AG04450 (cell line): ENCODE measurements around the gene TJAP1. TPM values are rescaled to one million over a fixed set of nuclear protein-coding genes. Genes with fewer than 3 reads are reported as not detected.

Experiments
- CTCF ChIA-PET: fragments of 300-600, 350-600 bp; formaldehyde crosslinking; extraction: SDS; loops from one replicate; lab custom pipeline; 2022; ENCODE audit warnings: antibody characterized with exemption, inconsistent platforms; lab: Charles Lee
- POLR2A ChIA-PET: fragments of 350-600 bp; formaldehyde crosslinking; extraction: SDS; loops from one replicate; lab custom pipeline; 2021; ENCODE audit warnings: antibody characterized with exemption, inconsistent platforms; lab: Yijun Ruan, JAX
- DNase-seq: peaks from one replicate; pipeline ENCODE4 v3.0.0-alpha.2; 2011; ENCODE audit warnings: low read depth, low spot score
- H3K27ac ChIP-seq: one replicate; pipeline ENCODE4 v1.5.1; 2012; ENCODE audit warnings: low read depth, low read length, control low read depth
- H3K27me3 ChIP-seq: one replicate; pipeline ENCODE4 v1.6.0; 2012; ENCODE audit warnings: low read length; ENCODE audit not compliant: control insufficient read depth, insufficient read depth
- H3K4me3 ChIP-seq: 2 replicates; pipeline ENCODE4 v1.5.1; 2011; ENCODE audit warnings: mild to moderate bottlenecking, low read depth, low read length, control low read depth
- H3K9me3 ChIP-seq: 2 replicates; pipeline ENCODE4 v1.5.1; 2012; ENCODE audit warnings: low read length; ENCODE audit not compliant: control insufficient read depth, insufficient read depth
- CTCF ChIP-seq: IDR thresholded peaks from 2 replicates; pipeline ENCODE4 v1.5.1; 2011; ENCODE audit warnings: low read depth, low read length, control low read depth, inconsistent platforms
- polyA plus RNA-seq: library from polyadenylated mRNA; depleted of rRNA; stranded (reverse); fragments of >200 nt; gene quantifications from 2 replicates; pipeline ENCODE4 v1.2.3, GENCODE V29; 2011

TJAP1 gene
- polyA plus RNA-seq, 1 experiment: 20.4 TPM

- Histone ChIP-seq H3K4me3 (no peak overlapping the region), H3K27me3 (no peaks in the 10 kb centered on the region), H3K9me3 (no peaks in the 10 kb centered on the region), H3K27ac (no peak overlapping the region)
- no peak for TF ChIP-seq CTCF
- ChIA-PET CTCF (no interaction called here), POLR2A (no interaction called here)
- no peak for DNase-seq
Observed at GRCh38 chr6:43472515-43472914, 4.9 kb upstream of the TJAP1 start.

- TF ChIP-seq CTCF: no peak
- ChIA-PET POLR2A (no interaction called here), CTCF (no interaction called here)
- no peak for DNase-seq
- no peaks in the 10 kb centered on the region for H3K9me3 ChIP-seq
- H3K27ac ChIP-seq: no peak overlapping the region
- H3K4me3 ChIP-seq: no peak overlapping the region
- no peaks in the 10 kb centered on the region for H3K27me3 ChIP-seq
Observed at GRCh38 chr6:43475516-43475915, 1.9 kb upstream of the TJAP1 start.

GRCh38 chr6:43476746-43477145 is 624 bp upstream of the TJAP1 start:
- no peak for DNase-seq
- Histone ChIP-seq H3K27me3 (no peaks in the 10 kb centered on the region), H3K9me3 (no peaks in the 10 kb centered on the region), H3K27ac (no peak overlapping the region), H3K4me3 (peak overlapping the region; percentile 51)
- ChIA-PET CTCF (interaction anchor here (0.5 to 1.5 kb wide), 5 partner anchors 18 to 213 kb away, joined by 3 read pairs; no protein-coding TSS in a partner anchor), POLR2A (interaction anchor here (0.7 to 1.6 kb wide), 4 partner anchors 17 to 155 kb away, joined by 3 to 7 read pairs (median 4); no protein-coding TSS in a partner anchor)
- TF ChIP-seq CTCF: no peak

- peak overlapping the region; percentile 61 for H3K27ac ChIP-seq
Observed at GRCh38 chr6:43478008-43478372, 620 bp downstream of the TJAP1 start.

More at GRCh38 chr6:43478008-43478372, 620 bp downstream of the TJAP1 start:
- TF ChIP-seq CTCF: no peak
- H3K9me3 ChIP-seq: no peaks in the 10 kb centered on the region
- POLR2A ChIA-PET: interaction anchor here (0.7 to 1.6 kb wide), 5 partner anchors 13 to 28 kb away, joined by 3 to 6 read pairs (median 3); no protein-coding TSS in a partner anchor
- CTCF ChIA-PET: interaction anchor here (1.2 to 1.5 kb wide), 2 partner anchors 214 to 249 kb away, joined by 3 to 4 read pairs; partner anchors contain the start of gene DNPH1
- no peaks in the 10 kb centered on the region for H3K27me3 ChIP-seq
- H3K4me3 ChIP-seq: peak overlapping the region; percentile 80
- no peak for DNase-seq
